HepG2 (cell line): Measurements from ENCODE around the gene ROM1. TPM values are rescaled to one million over a fixed set of nuclear protein-coding genes. Genes with fewer than 3 reads are reported as not detected.

Source experiments
- GPN1 ChIP-seq: sonication (generic); formaldehyde crosslinking; IDR thresholded peaks from 2 replicates; pipeline ENCODE4 v1.5.1; 2020; ENCODE audit warnings: missing genetic modification reagents, borderline replicate concordance
- GTF2F1 ChIP-seq: fragments of 150-350 bp; IDR thresholded peaks from 2 replicates; pipeline ENCODE4 v1.6.1; 2014; ENCODE audit warnings: low read length
- GZF1 ChIP-seq: sonication (generic); formaldehyde crosslinking; IDR thresholded peaks from 2 replicates; pipeline ENCODE4 v1.5.1; 2020; ENCODE audit warnings: mild to moderate bottlenecking, missing genetic modification reagents
- HNRNPL ChIP-seq: fragments of 200-400 bp; formaldehyde crosslinking; IDR thresholded peaks from 2 replicates; pipeline ENCODE4 v1.6.1; 2017; ENCODE audit warnings: mild to moderate bottlenecking, low read depth, low read length
- IRX3 ChIP-seq: sonication (generic); formaldehyde crosslinking; IDR thresholded peaks from 2 replicates; pipeline ENCODE4 v1.8.1; 2023; ENCODE audit warnings: mild to moderate bottlenecking, low read depth, missing genetic modification reagents, borderline replicate concordance
- KLF13 ChIP-seq: sonication (generic); formaldehyde crosslinking; IDR thresholded peaks from 2 replicates; pipeline ENCODE4 v1.4.0; 2020; ENCODE audit warnings: mild to moderate bottlenecking, missing genetic modification reagents
- NR2F1 ChIP-seq, 2 experiments: fragments of 450-650 bp in 1 of 2; formaldehyde crosslinking in 1 of 2; IDR thresholded peaks; 2 replicates each; pipeline versions ENCODE4 v1.5.0 to v1.6.1; 2016 to 2020; ENCODE audit warnings: mild to moderate bottlenecking in 1 of 2, missing compliant biosample characterization in 1 of 2, missing genetic modification reagents in 1 of 2, moderate library complexity in 1 of 2
- PHF21A ChIP-seq: sonication (generic); formaldehyde crosslinking; IDR thresholded peaks from 2 replicates; pipeline ENCODE4 v1.5.0; 2020; ENCODE audit warnings: mild to moderate bottlenecking, missing genetic modification reagents
- ZEB1 ChIP-seq: IDR thresholded peaks from 2 replicates; pipeline ENCODE4 v1.6.1; 2012; ENCODE audit warnings: mild to moderate bottlenecking, low read depth, inconsistent platforms; ENCODE audit not compliant: insufficient replicate concordance
- ZNF264 ChIP-seq: sonication (generic); formaldehyde crosslinking; IDR thresholded peaks from 2 replicates; pipeline ENCODE4 v1.4.0; 2020; ENCODE audit warnings: missing genetic modification reagents
- ZNF282 ChIP-seq: fragments of 450-650 bp; IDR thresholded peaks from 2 replicates; pipeline ENCODE4 v1.6.1; 2018; ENCODE audit not compliant: partially characterized antibody
- ZNF317 ChIP-seq: sonication (generic); formaldehyde crosslinking; IDR thresholded peaks from 2 replicates; pipeline ENCODE4 v1.5.0; 2020; ENCODE audit warnings: mild to moderate bottlenecking, missing genetic modification reagents
- ZNF331 ChIP-seq: sonication (generic); formaldehyde crosslinking; IDR thresholded peaks from 2 replicates; pipeline ENCODE4 v1.4.0; 2020; ENCODE audit warnings: missing genetic modification reagents
- ZNF337 ChIP-seq: sonication (generic); formaldehyde crosslinking; IDR thresholded peaks from 2 replicates; pipeline ENCODE4 v1.5.1; 2020; ENCODE audit warnings: missing genetic modification reagents, low read depth, mild to moderate bottlenecking, borderline replicate concordance
- ZNF484 ChIP-seq: sonication (generic); formaldehyde crosslinking; IDR thresholded peaks from 2 replicates; pipeline ENCODE4 v1.5.1; 2020; ENCODE audit warnings: mild to moderate bottlenecking, low read depth, missing genetic modification reagents, borderline replicate concordance
- ZSCAN31 ChIP-seq: sonication (generic); formaldehyde crosslinking; IDR thresholded peaks from 2 replicates; pipeline ENCODE4 v1.5.0; 2020; ENCODE audit warnings: low read depth, mild to moderate bottlenecking, missing genetic modification reagents
- polyA plus RNA-seq, 8 experiments: library from polyadenylated mRNA; depleted of rRNA in 3 of 8; stranded (reverse) in 7 of 8; unstranded in 1 of 8; fragments of >200 nt; fragmentation: Illumina TruSeq in 4 of 8; extraction: Trizol in 4 of 8; gene quantifications; 2 replicates each; pipeline versions ENCODE4 v1.2.1 to v1.2.3, GENCODE V29; 2011 to 2016; ENCODE audit warnings: low read depth in 4 of 8, missing spikeins in 1 of 8, mixed read lengths in 1 of 8; ENCODE audit not compliant: insufficient read depth in 1 of 8
- total RNA-seq, 5 experiments: library from RNA; depleted of rRNA; stranded (reverse); fragments of >200 nt; fragmentation: Illumina TruSeq; extraction: Trizol; gene quantifications; 2 replicates each; pipeline ENCODE4 v1.2.3, GENCODE V29; 2016; ENCODE audit warnings: low read depth in 1 of 5
- TF ChIP-seq, protein P1 (sequence below): fragments of 450-650 bp; IDR thresholded peaks from 2 replicates; pipeline ENCODE4 v1.6.1; 2017
- TF ChIP-seq, protein P2 (sequence below): sonication (generic); formaldehyde crosslinking; IDR thresholded peaks from 2 replicates; pipeline ENCODE4 v1.4.0; 2020; ENCODE audit warnings: missing genetic modification reagents
- TF ChIP-seq, protein P3 (sequence below): sonication (generic); formaldehyde crosslinking; IDR thresholded peaks from 2 replicates; pipeline ENCODE4 v1.5.1; 2020; ENCODE audit warnings: mild to moderate bottlenecking, moderate library complexity, missing genetic modification reagents
- TF ChIP-seq, protein P4 (sequence below): IDR thresholded peaks from 2 replicates; pipeline ENCODE4 v1.6.1; 2018; ENCODE audit warnings: missing genetic modification reagents

Gene ROM1
- total and polyA plus RNA-seq, 2 of the 13 experiments (the other 11 are each of a cell fraction or from before 2014, with no cell fraction given): 1.2 to 2.4 TPM

DNA sequence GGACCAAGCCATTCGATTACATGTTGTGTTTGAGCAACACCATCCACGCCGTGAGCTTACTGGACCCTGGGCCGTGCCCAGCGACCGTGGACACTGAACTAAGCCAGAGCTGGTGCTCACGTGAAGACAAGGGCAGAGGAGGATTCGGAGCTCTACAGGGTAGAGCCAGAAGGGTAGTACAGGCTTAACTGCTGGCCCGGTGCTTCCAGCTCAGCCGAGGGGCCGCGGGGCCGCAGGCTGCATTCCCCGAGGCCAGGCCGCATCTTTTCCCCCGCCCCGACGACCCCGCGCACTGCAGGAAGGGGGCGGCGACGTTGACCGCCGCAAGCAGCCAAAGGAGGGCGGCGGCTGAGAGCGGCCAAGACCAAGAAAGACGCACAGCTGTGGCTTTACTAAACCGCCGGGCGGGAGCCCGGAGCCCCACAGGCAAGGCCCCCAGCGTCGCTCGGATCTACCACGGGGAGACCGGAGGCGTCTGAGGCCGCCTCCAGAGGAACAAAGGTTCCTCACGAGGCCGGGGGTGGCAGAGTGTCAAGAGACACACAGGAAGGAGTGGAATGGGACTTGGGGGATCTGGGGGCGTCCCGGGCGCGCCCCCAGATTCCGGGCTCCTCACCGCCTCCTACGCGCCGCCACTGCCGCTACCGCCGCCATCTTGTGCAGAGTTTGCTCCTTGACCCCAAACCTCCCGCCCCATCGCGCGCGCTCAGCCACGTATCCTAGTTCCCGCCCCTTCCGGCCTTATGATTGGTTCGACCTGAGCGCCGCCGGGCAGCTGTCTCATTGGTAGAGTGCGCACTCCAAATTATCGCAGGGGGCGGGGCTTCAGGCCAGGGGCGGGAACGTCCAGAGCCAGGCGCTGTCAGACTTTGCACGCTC lies 33.1 kb downstream of the ROM1 start, which contains the start of gene GANAB (continued):
- TF ChIP-seq, protein P1, sequence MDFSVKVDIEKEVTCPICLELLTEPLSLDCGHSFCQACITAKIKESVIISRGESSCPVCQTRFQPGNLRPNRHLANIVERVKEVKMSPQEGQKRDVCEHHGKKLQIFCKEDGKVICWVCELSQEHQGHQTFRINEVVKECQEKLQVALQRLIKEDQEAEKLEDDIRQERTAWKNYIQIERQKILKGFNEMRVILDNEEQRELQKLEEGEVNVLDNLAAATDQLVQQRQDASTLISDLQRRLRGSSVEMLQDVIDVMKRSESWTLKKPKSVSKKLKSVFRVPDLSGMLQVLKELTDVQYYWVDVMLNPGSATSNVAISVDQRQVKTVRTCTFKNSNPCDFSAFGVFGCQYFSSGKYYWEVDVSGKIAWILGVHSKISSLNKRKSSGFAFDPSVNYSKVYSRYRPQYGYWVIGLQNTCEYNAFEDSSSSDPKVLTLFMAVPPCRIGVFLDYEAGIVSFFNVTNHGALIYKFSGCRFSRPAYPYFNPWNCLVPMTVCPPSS: no peak
- TF ChIP-seq ZEB1: no peak
- 0 out of 2 replicates have a peak, but pooled peaks have one; percentile 41 for TF ChIP-seq ZNF264 (CRISPR knock-in tag)
- TF ChIP-seq GPN1 (CRISPR knock-in tag): 0 out of 2 replicates have a peak, but pooled peaks have one; percentile 16
- TF ChIP-seq ZNF331 (CRISPR knock-in tag): peak; percentile 50; the same call in 1 of the 2 replicates
- no peak for TF ChIP-seq PHF21A
- TF ChIP-seq HNRNPL: peak; percentile 28; the same call in 1 of the 2 replicates
- TF ChIP-seq IRX3 (CRISPR knock-in tag): peak; percentile 67; the same call in 1 of the 2 replicates
- TF ChIP-seq GZF1 (CRISPR knock-in tag): no peak
- TF ChIP-seq ZNF282: no peak
- TF ChIP-seq, protein P2, sequence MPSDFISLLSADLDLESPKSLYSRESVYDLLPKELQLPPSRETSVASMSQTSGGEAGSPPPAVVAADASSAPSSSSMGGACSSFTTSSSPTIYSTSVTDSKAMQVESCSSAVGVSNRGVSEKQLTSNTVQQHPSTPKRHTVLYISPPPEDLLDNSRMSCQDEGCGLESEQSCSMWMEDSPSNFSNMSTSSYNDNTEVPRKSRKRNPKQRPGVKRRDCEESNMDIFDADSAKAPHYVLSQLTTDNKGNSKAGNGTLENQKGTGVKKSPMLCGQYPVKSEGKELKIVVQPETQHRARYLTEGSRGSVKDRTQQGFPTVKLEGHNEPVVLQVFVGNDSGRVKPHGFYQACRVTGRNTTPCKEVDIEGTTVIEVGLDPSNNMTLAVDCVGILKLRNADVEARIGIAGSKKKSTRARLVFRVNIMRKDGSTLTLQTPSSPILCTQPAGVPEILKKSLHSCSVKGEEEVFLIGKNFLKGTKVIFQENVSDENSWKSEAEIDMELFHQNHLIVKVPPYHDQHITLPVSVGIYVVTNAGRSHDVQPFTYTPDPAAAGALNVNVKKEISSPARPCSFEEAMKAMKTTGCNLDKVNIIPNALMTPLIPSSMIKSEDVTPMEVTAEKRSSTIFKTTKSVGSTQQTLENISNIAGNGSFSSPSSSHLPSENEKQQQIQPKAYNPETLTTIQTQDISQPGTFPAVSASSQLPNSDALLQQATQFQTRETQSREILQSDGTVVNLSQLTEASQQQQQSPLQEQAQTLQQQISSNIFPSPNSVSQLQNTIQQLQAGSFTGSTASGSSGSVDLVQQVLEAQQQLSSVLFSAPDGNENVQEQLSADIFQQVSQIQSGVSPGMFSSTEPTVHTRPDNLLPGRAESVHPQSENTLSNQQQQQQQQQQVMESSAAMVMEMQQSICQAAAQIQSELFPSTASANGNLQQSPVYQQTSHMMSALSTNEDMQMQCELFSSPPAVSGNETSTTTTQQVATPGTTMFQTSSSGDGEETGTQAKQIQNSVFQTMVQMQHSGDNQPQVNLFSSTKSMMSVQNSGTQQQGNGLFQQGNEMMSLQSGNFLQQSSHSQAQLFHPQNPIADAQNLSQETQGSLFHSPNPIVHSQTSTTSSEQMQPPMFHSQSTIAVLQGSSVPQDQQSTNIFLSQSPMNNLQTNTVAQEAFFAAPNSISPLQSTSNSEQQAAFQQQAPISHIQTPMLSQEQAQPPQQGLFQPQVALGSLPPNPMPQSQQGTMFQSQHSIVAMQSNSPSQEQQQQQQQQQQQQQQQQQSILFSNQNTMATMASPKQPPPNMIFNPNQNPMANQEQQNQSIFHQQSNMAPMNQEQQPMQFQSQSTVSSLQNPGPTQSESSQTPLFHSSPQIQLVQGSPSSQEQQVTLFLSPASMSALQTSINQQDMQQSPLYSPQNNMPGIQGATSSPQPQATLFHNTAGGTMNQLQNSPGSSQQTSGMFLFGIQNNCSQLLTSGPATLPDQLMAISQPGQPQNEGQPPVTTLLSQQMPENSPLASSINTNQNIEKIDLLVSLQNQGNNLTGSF: no peak; the same call in none of the 2 replicates
- no peak for TF ChIP-seq KLF13 (CRISPR knock-in tag)
- TF ChIP-seq ZNF484: no peak
- no peak for TF ChIP-seq ZSCAN31 (CRISPR knock-in tag)
- TF ChIP-seq, protein P3, sequence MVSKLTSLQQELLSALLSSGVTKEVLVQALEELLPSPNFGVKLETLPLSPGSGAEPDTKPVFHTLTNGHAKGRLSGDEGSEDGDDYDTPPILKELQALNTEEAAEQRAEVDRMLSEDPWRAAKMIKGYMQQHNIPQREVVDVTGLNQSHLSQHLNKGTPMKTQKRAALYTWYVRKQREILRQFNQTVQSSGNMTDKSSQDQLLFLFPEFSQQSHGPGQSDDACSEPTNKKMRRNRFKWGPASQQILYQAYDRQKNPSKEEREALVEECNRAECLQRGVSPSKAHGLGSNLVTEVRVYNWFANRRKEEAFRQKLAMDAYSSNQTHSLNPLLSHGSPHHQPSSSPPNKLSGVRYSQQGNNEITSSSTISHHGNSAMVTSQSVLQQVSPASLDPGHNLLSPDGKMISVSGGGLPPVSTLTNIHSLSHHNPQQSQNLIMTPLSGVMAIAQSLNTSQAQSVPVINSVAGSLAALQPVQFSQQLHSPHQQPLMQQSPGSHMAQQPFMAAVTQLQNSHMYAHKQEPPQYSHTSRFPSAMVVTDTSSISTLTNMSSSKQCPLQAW (CRISPR knock-in tag): no peak
- no peak for TF ChIP-seq GTF2F1
- TF ChIP-seq ZNF337 (CRISPR knock-in tag): 0 out of 2 replicates have a peak, but pooled peaks have one; percentile 24
- TF ChIP-seq NR2F1 (CRISPR knock-in tag; IDR thresholded peaks at IDR 0.05): peak in 1 of 2 experiments; percentile 87; a peak in 3 of 4 replicates
- TF ChIP-seq, protein P4, sequence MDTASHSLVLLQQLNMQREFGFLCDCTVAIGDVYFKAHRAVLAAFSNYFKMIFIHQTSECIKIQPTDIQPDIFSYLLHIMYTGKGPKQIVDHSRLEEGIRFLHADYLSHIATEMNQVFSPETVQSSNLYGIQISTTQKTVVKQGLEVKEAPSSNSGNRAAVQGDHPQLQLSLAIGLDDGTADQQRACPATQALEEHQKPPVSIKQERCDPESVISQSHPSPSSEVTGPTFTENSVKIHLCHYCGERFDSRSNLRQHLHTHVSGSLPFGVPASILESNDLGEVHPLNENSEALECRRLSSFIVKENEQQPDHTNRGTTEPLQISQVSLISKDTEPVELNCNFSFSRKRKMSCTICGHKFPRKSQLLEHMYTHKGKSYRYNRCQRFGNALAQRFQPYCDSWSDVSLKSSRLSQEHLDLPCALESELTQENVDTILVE (CRISPR knock-in tag): no peak; the same call in 1 of the 2 replicates
- TF ChIP-seq ZNF317 (CRISPR knock-in tag): peak; percentile 61; the same call in 1 of the 2 replicates
